HCT116 (cell line): ENCODE measurements around the gene R3HDM4.

Experiments used
- CTCF ChIP-seq, 3 experiments: fragments of 200-600 bp in 1 of 3; sonication (generic) in 1 of 3; IDR thresholded peaks in 2 of 3; conservative IDR thresholded peaks in 1 of 3; 2 replicates each; pipeline ENCODE4 v1.5.1; 2012 to 2017; ENCODE audit warnings: low read depth in 2 of 3, low read length in 2 of 3, antibody characterized with exemption in 1 of 3, borderline replicate concordance in 1 of 3, control low read depth in 1 of 3, mild to moderate bottlenecking in 1 of 3, mixed read lengths in 1 of 3, mixed run types in 1 of 3, moderate library complexity in 1 of 3; ENCODE audit not compliant: insufficient read depth in 1 of 3
- EZH2phosphoT487 ChIP-seq: fragments of 200-600 bp; IDR thresholded peaks from 2 replicates; pipeline ENCODE4 v1.6.1; 2018; ENCODE audit warnings: antibody characterized with exemption, borderline replicate concordance
- POLR2A ChIP-seq: IDR thresholded peaks from 2 replicates; pipeline ENCODE4 v1.7.0; 2011; ENCODE audit warnings: borderline replicate concordance; ENCODE audit not compliant: insufficient read depth, insufficient read length; ENCODE audit errors: extremely low read depth
- POLR2AphosphoS5 ChIP-seq: IDR thresholded peaks from 2 replicates; pipeline ENCODE4 v1.6.1; 2011; ENCODE audit warnings: mild to moderate bottlenecking, low read depth, low read length, moderate library complexity
- REST ChIP-seq: IDR thresholded peaks from 2 replicates; pipeline ENCODE4 v1.6.1; 2012; ENCODE audit warnings: low read depth
- TF ChIP-seq, protein P1 (sequence below): IDR thresholded peaks from 2 replicates; pipeline ENCODE4 v1.6.1; 2012
- TF ChIP-seq, protein P2 (sequence below): IDR thresholded peaks from 2 replicates; pipeline ENCODE4 v1.6.1; 2012

DNA sequence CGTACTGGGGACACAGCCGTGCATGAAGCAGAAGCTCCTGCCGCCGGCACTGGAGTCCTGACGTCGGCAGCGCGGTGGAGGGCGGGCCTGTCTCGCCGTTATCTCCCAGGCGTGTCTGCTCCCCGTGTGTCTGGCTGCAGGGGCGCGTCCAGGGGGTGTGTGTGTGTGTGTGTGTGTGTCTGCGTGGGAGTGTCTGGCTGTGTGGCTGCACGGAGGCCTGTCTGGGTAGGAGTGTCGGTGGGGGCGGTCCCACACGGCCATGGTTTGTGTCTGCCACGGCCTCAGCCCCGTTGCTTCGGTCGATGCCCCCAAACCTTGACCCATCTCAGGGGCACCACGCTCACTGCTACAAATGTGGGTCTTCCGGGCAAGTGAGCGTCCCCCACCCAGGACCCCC lies 31.1 kb upstream of the R3HDM4 start:
- no peak for TF ChIP-seq REST
- no peak for TF ChIP-seq CTCF (IDR thresholded peaks at IDR 0.05 in 2 of 3, conservative IDR thresholded peaks at IDR 0.05 in 1 of 3; ENCODE audit: borderline replicate concordance in 1 of 3, insufficient read depth in 1 of 3, low read depth in 2 of 3, low read length in 2 of 3)
- TF ChIP-seq EZH2phosphoT487: no peak
- TF ChIP-seq POLR2AphosphoS5: no peak
- TF ChIP-seq, protein P1, sequence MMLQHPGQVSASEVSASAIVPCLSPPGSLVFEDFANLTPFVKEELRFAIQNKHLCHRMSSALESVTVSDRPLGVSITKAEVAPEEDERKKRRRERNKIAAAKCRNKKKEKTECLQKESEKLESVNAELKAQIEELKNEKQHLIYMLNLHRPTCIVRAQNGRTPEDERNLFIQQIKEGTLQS: no peak
- TF ChIP-seq POLR2A: no peak
- TF ChIP-seq, protein P2, sequence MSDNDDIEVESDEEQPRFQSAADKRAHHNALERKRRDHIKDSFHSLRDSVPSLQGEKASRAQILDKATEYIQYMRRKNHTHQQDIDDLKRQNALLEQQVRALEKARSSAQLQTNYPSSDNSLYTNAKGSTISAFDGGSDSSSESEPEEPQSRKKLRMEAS: no peak
